Measurements from ENCODE around the gene FCN2. TPM values are rescaled to one million over a fixed set of nuclear protein-coding genes. Genes with fewer than 3 reads are reported as not detected.
"Not testable (repeated sequence)": the region's sequence is repeated elsewhere in the genome, so short reads cannot be mapped to it uniquely, and the experiment has no call there.

Gene FCN2
- total RNA-seq, 2 experiments from 2014 or later, result not detected

DNA sequence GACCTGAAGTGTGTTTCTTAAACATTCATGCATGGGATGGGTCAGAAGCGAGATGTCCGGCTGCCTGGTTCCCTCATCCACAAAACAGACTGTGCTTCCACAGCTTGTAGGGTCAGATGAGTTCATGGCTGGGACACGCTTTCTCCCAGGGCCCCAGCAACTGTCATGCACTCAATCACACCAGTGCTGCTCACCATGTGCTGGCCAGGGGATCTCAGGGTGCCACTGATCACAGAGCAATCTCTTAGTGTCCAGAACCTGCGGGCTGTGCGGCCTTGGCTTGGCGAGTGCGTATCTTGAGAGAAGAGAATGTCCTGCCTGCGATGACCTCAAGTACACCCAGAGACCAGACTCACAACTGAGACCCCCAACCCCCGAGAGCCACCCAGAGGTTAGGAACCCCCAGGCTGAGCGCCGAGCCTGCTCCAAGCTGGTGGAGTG is 26.0 kb upstream of the FCN2 start:
- DNase-seq, result no peak
- Mint-ChIP-seq H3K27ac (no peak overlapping the region), H3K4me1 (peaks cover 4% of the 10 kb centered on the region), H3K27me3 (no peaks in the 10 kb centered on the region), H3K36me3 (ENCODE audit: low read depth) (no peaks in the 10 kb centered on the region), H3K9me3 (peaks cover 4% of the 10 kb centered on the region), H3K4me3 (no peak overlapping the region)
- ChIA-PET POLR2A (no interaction called here), CTCF (no interaction called here)

DNA sequence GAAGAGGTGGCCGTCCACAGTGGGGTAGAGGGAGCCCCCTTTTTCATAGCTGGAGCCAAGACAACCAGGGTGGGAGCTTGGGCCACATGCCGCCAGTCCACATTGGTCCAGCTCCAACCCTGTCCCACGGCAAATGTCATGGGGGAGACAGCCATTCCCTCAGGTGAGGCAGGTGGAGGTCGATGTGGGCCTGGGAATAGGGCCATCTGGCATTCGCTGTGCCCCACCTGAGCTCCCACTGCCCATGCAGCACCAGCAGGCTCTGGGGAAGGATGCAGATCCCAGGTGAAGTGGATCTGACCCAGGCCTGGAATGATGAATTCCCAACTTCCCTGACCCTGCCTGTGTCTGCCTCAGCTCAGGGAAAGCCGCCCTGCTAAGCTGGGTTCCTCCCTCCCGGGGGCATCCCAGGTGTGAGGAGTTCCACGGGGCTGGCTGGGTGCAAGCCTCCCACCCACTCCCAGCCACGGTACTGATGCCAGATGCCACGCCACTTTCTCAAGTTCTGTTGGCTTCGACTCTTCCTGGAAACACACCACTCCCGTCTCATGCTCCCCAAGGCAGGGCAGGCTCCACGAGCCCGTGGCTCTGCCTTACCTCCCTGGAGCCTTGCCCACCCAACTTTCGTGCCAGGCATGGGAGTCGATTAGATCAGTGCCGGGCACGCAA is 25.2 kb upstream of the FCN2 start:
- CTCF ChIA-PET, result no interaction called here

GRCh38 chr9:134855900-134856377 is 24.7 kb upstream of the FCN2 start:
- Mint-ChIP-seq H3K4me3 (no peak overlapping the region), H3K27ac (no peak overlapping the region), H3K36me3 (ENCODE audit: low read depth) (no peaks in the 10 kb centered on the region), H3K27me3 (no peaks in the 10 kb centered on the region), H3K9me3 (peaks cover 4% of the 10 kb centered on the region), H3K4me1 (peaks cover 4% of the 10 kb centered on the region)
- no peak for DNase-seq
- ChIA-PET POLR2A (no interaction called here), CTCF (no interaction called here)

More for the DNA sequence above, 25.2 kb upstream of the FCN2 start:
- peaks cover 4% of the 10 kb centered on the region for H3K9me3 Mint-ChIP-seq
- no peaks in the 10 kb centered on the region for H3K36me3 Mint-ChIP-seq (ENCODE audit: low read depth)
- DNase-seq, result no peak
- no peak overlapping the region for H3K4me3 Mint-ChIP-seq
- POLR2A ChIA-PET, result no interaction called here
- H3K27me3 Mint-ChIP-seq, result no peaks in the 10 kb centered on the region
- H3K27ac Mint-ChIP-seq, result no peak overlapping the region
- H3K4me1 Mint-ChIP-seq, result peaks cover 4% of the 10 kb centered on the region

DNA sequence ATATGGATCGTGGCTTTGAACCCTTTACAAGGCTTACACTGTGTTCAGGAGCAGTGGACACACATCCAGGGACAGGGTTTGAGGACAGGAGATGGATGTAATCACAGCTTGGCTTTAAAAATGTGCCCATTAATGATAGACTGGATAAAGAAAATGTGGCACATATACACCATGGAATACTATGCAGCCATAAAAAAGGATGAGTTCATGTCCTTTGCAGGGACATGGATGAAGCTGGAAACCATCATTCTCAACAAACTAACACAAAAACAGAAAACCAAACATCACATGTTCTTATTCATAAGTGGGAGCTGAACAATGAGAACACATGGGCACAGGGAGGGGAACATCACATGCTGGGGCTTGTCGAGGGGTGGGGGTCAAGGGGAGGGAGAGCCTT is 23.2 kb upstream of the FCN2 start:
- H3K27ac Mint-ChIP-seq; H3K27me3 Mint-ChIP-seq; POLR2A ChIA-PET; CTCF ChIA-PET; H3K36me3 Mint-ChIP-seq (ENCODE audit: low read depth); H3K4me1 Mint-ChIP-seq; DNase-seq; H3K9me3 Mint-ChIP-seq; H3K4me3 Mint-ChIP-seq: not testable (repeated sequence)

DNA sequence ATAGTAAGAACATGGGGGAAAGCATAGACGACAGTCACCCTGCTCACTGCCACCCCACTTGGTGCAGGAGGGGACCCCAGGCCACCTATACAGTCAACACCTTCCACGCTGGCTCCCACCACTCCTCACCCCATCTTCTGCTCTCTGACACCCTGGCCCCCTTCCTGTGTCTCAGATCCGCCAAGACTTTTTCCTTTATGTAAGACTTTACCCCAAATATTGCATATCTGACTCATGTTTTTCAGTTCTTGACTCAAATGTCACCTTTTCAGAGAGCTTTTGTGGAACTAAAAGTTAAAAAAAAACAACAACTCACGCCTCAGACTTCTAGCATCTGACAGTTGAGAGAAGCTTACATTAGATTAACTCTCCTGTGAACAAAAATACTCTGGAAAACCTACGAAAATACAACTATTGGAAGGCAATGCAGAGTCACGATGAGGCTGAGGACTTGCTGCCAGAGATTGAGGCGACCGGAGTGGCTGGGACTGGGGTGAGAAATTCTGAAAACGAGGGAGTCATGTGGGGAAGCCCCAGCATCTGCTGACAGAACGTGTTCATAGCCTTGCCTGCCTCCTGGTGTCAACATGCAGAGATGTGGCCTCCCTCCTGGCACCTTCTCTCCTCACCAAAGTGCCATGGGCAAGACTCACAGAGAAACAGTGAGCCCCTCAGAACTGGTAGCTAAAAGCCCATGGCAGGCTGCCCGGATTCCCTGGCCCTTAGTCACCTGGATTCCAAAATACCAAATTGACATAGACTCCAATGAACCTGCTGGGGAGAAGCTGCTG is 22.4 kb upstream of the FCN2 start:
- H3K4me3 Mint-ChIP-seq, result no peak overlapping the region
- CTCF ChIA-PET, result interaction anchor here (0.7 kb wide), 1 partner anchor 356 kb away, joined by 3 read pairs; no protein-coding TSS in a partner anchor
- POLR2A ChIA-PET, result no interaction called here
- no peak overlapping the region for H3K27ac Mint-ChIP-seq
- peaks cover 4% of the 10 kb centered on the region for H3K9me3 Mint-ChIP-seq
- H3K4me1 Mint-ChIP-seq, result peaks cover 4% of the 10 kb centered on the region
- no peak for DNase-seq
- no peaks in the 10 kb centered on the region for H3K36me3 Mint-ChIP-seq (ENCODE audit: low read depth)
- H3K27me3 Mint-ChIP-seq, result no peaks in the 10 kb centered on the region

- POLR2A ChIA-PET, result no interaction called here
- Mint-ChIP-seq H3K36me3 (ENCODE audit: low read depth) (no peaks in the 10 kb centered on the region), H3K27me3 (no peaks in the 10 kb centered on the region), H3K4me3 (no peak overlapping the region), H3K4me1 (peaks cover 4% of the 10 kb centered on the region), H3K9me3 (peaks cover 4% of the 10 kb centered on the region), H3K27ac (no peak overlapping the region)
- no peak for DNase-seq
- CTCF ChIA-PET, result no interaction called here
These were observed 20.1 kb upstream of the FCN2 start for GRCh38 chr9:134860510-134860909.

DNA sequence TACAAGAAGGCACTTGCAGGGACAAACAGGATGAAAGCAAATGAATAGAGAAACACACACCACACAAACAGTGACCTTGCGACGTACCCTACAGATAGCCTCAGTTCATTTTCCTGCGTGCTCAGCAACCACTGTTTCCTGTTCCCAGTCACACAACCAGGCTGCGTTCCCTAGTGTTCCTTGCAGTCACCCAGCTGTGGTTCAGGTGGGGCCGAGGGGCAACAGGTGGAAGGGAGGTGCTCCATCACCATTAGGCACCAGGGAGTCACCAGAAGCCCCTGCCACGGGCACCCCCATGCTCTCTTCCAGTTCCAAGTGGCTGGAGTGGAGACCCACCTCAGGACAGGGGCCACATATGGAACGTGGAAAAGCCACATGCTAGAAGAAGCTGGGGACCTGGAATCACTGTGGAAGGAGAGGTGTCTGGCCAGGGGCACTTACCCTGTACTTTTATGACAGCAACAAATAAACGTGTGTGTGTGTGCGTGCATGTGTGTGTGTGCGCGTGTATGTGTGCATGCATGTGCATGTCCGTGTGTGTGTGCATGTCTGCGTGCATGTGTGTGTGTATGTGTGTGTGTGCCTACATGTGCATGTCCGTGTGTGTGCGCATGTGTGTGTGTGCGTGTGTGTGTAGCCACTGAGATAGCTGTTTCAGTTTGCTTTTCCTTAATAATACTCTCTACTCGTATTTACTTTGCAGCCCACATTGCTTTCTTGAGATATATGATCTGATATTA is 18.8 kb upstream of the FCN2 start:
- H3K36me3 Mint-ChIP-seq (ENCODE audit: low read depth), result no peaks in the 10 kb centered on the region
- CTCF ChIA-PET, result no interaction called here
- POLR2A ChIA-PET, result no interaction called here
- no peak for DNase-seq
- H3K9me3 Mint-ChIP-seq, result peaks cover 4% of the 10 kb centered on the region
- H3K27ac Mint-ChIP-seq, result no peak overlapping the region
- H3K4me3 Mint-ChIP-seq, result no peak overlapping the region
- H3K4me1 Mint-ChIP-seq, result peaks cover 4% of the 10 kb centered on the region
- H3K27me3 Mint-ChIP-seq, result no peaks in the 10 kb centered on the region

GRCh38 chr9:134863306-134863902 is 17.2 kb upstream of the FCN2 start:
- Mint-ChIP-seq H3K27ac (no peak overlapping the region), H3K4me1 (no peaks in the 10 kb centered on the region), H3K27me3 (no peaks in the 10 kb centered on the region), H3K4me3 (no peak overlapping the region), H3K9me3 (no peaks in the 10 kb centered on the region), H3K36me3 (ENCODE audit: low read depth) (no peaks in the 10 kb centered on the region)
- DNase-seq, result no peak
- ChIA-PET CTCF (no interaction called here), POLR2A (no interaction called here)

DNA sequence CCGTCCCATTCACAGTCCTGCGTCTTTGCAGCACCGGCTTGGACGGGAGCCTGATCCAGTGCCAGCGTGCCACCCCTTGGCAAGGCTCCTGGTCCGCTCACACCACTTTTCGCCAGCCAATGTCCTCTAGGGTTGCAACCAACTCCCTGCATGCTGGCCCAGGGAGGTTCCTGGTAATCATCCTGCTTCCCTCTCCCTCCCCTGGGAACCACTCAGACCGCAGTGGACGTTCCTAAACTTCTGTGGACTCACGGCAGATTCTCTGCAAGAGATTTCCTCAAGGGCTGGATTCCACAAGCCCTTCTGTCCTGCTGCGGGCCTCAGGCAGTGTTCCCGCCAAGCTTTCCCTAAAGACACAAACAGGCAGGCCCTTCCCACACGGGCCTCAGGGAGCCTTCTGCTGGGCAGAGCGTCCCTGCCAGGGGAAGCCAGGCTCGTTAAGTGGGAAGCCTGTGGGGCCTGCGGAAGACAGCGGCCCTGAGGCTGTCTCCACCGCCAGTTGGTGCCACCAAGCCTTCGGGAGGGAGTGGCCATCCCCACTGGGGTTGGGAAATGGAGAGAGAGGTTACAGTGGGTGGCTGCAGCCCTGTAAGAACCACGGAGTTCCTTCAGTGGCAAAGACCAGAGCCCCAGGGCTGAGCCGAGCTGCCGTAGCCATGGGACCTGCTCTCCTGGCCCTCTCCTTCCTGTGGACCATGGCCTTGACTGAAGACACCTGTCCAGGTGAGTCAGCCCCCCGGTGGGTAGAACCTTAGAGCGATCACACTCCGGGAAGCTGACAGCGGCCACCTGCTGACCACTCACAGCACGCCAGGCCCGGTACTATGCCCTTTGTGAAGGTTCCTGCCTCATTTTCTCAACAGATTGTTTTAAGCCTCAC is 16.4 kb upstream of the FCN2 start:
- Mint-ChIP-seq H3K27ac (no peak overlapping the region), H3K9me3 (no peaks in the 10 kb centered on the region), H3K27me3 (no peaks in the 10 kb centered on the region), H3K4me3 (no peak overlapping the region), H3K36me3 (ENCODE audit: low read depth) (no peaks in the 10 kb centered on the region), H3K4me1 (no peaks in the 10 kb centered on the region)
- ChIA-PET POLR2A (no interaction called here), CTCF (no interaction called here)
- no peak for DNase-seq

- H3K4me1 Mint-ChIP-seq, result no peaks in the 10 kb centered on the region
- POLR2A ChIA-PET, result no interaction called here
These were observed 15.8 kb upstream of the FCN2 start for GRCh38 chr9:134864821-134865190.

DNA sequence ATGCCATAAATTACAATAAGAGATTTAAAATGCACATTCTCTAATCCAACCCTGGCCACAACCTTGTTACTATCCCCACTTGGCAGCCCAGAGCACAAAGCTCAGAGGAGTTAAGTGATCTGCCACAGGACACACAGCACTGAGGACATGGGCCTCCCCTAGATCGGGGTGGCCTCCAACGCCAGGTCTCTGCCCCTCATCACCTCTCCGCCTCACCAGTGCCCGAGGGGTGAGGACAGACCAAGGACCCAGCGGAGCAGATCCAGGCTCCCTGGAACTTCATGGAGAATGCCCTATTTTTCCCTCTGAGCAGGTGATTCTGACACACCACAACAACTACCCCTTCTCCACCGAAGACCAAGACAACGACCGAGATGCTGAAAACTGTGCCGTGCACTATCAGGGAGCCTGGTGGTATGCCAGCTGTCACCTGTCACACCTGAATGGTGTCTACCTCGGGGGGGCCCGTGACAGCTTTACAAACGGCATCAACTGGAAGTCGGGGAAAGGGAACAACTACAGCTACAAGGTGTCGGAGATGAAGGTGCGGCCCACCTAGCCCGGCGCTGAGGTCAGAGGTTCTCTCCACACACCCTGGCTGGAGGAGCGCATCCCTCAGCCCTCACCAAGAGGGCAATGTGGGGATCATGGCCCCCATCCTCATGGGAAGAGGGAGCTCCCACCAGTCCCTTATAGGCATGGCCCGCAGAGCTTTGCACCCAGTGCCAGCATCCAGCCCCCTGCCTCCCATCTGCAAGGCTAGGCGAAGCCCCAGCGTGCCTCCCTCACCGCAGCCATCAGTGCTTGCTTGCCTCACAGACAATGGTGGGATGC is 12.5 kb upstream of the FCN2 start:
- H3K9me3 Mint-ChIP-seq, result no peaks in the 10 kb centered on the region
- ChIA-PET CTCF (no interaction called here), POLR2A (no interaction called here)
- DNase-seq, result no peak
- H3K4me1 Mint-ChIP-seq, result no peaks in the 10 kb centered on the region
- H3K27me3 Mint-ChIP-seq, result no peaks in the 10 kb centered on the region
- no peak overlapping the region for H3K4me3 Mint-ChIP-seq
- H3K36me3 Mint-ChIP-seq (ENCODE audit: low read depth), result no peaks in the 10 kb centered on the region
- H3K27ac Mint-ChIP-seq, result no peak overlapping the region

More at GRCh38 chr9:134864821-134865190, 15.8 kb upstream of the FCN2 start:
- Mint-ChIP-seq H3K9me3 (no peaks in the 10 kb centered on the region), H3K27ac (no peak overlapping the region), H3K4me3 (no peak overlapping the region), H3K27me3 (no peaks in the 10 kb centered on the region), H3K36me3 (ENCODE audit: low read depth) (no peaks in the 10 kb centered on the region)
- DNase-seq, result no peak
- CTCF ChIA-PET, result no interaction called here

Measured in activated CD4-positive, alpha-beta T cell treated with anti-CD3 and anti-CD28 coated beads, Interleukin-2, amount 10 ng/mL, durations not matched to agents 7 days and 5 days (primary cell).